GM12873 (cell line): ENCODE measurements around the gene ZKSCAN8.

Experiments
- CTCF ChIP-seq: IDR thresholded peaks from 2 replicates; pipeline ENCODE4 v1.5.1; 2012; ENCODE audit warnings: low read depth, mild to moderate bottlenecking, moderate library complexity, low read length, control low read depth; ENCODE audit not compliant: insufficient read depth; ENCODE audit errors: missing control alignments

Gene ZKSCAN8

GRCh38 chr6:28167068-28167467 lies 25.4 kb downstream of the ZKSCAN8 start:
- no peak for TF ChIP-seq CTCF

- no peak for TF ChIP-seq CTCF
Measured at GRCh38 chr6:28167926-28168325, 26.2 kb downstream of the ZKSCAN8 start.

GRCh38 chr6:28171271-28171670 lies 29.6 kb downstream of the ZKSCAN8 start:
- no peak for TF ChIP-seq CTCF

- TF ChIP-seq CTCF: no peak
Measured at GRCh38 chr6:28172006-28172405, 30.3 kb downstream of the ZKSCAN8 start.

GRCh38 chr6:28176373-28176772 lies 34.7 kb downstream of the ZKSCAN8 start:
- no peak for TF ChIP-seq CTCF

- no peak for TF ChIP-seq CTCF
Measured at GRCh38 chr6:28182255-28182654, 40.6 kb downstream of the ZKSCAN8 start.

GRCh38 chr6:28188111-28188979 lies 46.7 kb downstream of the ZKSCAN8 start:
- no peak for TF ChIP-seq CTCF
